HepG2 (cell line): ENCODE data around the gene SENP5. TPM values are rescaled to one million over a fixed set of nuclear protein-coding genes. Genes with fewer than 3 reads are reported as not detected.

Source experiments
- ATF7 ChIP-seq, 2 experiments: fragments of 450-650 bp in 1 of 2; sonication (generic) in 1 of 2; formaldehyde crosslinking in 1 of 2; IDR thresholded peaks; 2 replicates each; pipeline versions ENCODE4 v1.4.0 to v1.6.1; 2016 to 2020; ENCODE audit warnings: antibody characterized with exemption in 1 of 2, mild to moderate bottlenecking in 1 of 2, missing genetic modification reagents in 1 of 2
- CHCHD3 ChIP-seq: sonication (generic); formaldehyde crosslinking; IDR thresholded peaks from 2 replicates; pipeline ENCODE4 v1.8.0; 2022; ENCODE audit warnings: mild to moderate bottlenecking, missing genetic modification reagents, moderate library complexity
- DPF2 ChIP-seq: sonication (generic); formaldehyde crosslinking; IDR thresholded peaks from 2 replicates; pipeline ENCODE4 v1.4.0; 2020; ENCODE audit warnings: mild to moderate bottlenecking, low read depth, missing genetic modification reagents, borderline replicate concordance
- ELF4 ChIP-seq: sonication (generic); formaldehyde crosslinking; IDR thresholded peaks from 2 replicates; pipeline ENCODE4 v1.5.0; 2020; ENCODE audit warnings: missing genetic modification reagents, mild to moderate bottlenecking, moderate library complexity, borderline replicate concordance
- FIP1L1 ChIP-seq: fragments of 200-400 bp; formaldehyde crosslinking; IDR thresholded peaks from 2 replicates; pipeline ENCODE4 v1.6.1; 2018; ENCODE audit warnings: low read depth, mild to moderate bottlenecking, low read length, moderate library complexity, borderline replicate concordance; ENCODE audit not compliant: insufficient read depth
- HNRNPUL1 ChIP-seq: fragments of 200-400 bp; formaldehyde crosslinking; IDR thresholded peaks from 2 replicates; pipeline ENCODE4 v1.6.1; 2017; ENCODE audit warnings: low read depth, mild to moderate bottlenecking, low read length, moderate library complexity
- HOXA9 ChIP-seq: sonication (generic); formaldehyde crosslinking; IDR thresholded peaks from 2 replicates; pipeline ENCODE4 v1.8.1; 2022; ENCODE audit warnings: missing genetic modification reagents, mild to moderate bottlenecking, moderate library complexity, borderline replicate concordance
- KLF12 ChIP-seq: sonication (generic); formaldehyde crosslinking; IDR thresholded peaks from 2 replicates; pipeline ENCODE4 v1.4.0; 2020; ENCODE audit warnings: missing genetic modification reagents, borderline replicate concordance
- NR2F6 ChIP-seq, 2 experiments: IDR thresholded peaks; 2 replicates each; pipeline ENCODE4 v1.6.1; 2016; ENCODE audit warnings: antibody characterized with exemption in 1 of 2, mild to moderate bottlenecking in 1 of 2
- PAX8 ChIP-seq: sonication (generic); formaldehyde crosslinking; IDR thresholded peaks from 2 replicates; pipeline ENCODE4 v1.8.0; 2022; ENCODE audit warnings: mild to moderate bottlenecking, missing genetic modification reagents, borderline replicate concordance
- POLR2AphosphoS5 ChIP-seq: IDR thresholded peaks from 2 replicates; pipeline ENCODE4 v1.6.1; 2012; ENCODE audit warnings: low read depth, low read length
- RNF2 ChIP-seq: fragments of 450-650 bp; conservative IDR thresholded peaks from 2 replicates; pipeline ENCODE4 v1.6.1; 2016; ENCODE audit warnings: low read depth
- SAP130 ChIP-seq: IDR thresholded peaks from 2 replicates; pipeline ENCODE4 v1.6.1; 2016; ENCODE audit warnings: low read depth
- WIZ ChIP-seq: sonication (generic); formaldehyde crosslinking; IDR thresholded peaks from 2 replicates; pipeline ENCODE4 v1.5.1; 2020; ENCODE audit warnings: mild to moderate bottlenecking, missing genetic modification reagents
- ZNF124 ChIP-seq: sonication (generic); formaldehyde crosslinking; IDR thresholded peaks from 2 replicates; pipeline ENCODE4 v1.4.0; 2020; ENCODE audit warnings: missing genetic modification reagents
- ZNF75D ChIP-seq: sonication (generic); formaldehyde crosslinking; IDR thresholded peaks from 2 replicates; pipeline ENCODE4 v1.8.1; 2023; ENCODE audit warnings: missing genetic modification reagents, mild to moderate bottlenecking, borderline replicate concordance
- polyA plus RNA-seq, 8 experiments: library from polyadenylated mRNA; depleted of rRNA in 3 of 8; stranded (reverse) in 7 of 8; unstranded in 1 of 8; fragments of >200 nt; fragmentation: Illumina TruSeq in 4 of 8; extraction: Trizol in 4 of 8; gene quantifications; 2 replicates each; pipeline versions ENCODE4 v1.2.1 to v1.2.3, GENCODE V29; 2011 to 2016; ENCODE audit warnings: low read depth in 4 of 8, missing spikeins in 1 of 8, mixed read lengths in 1 of 8; ENCODE audit not compliant: insufficient read depth in 1 of 8
- total RNA-seq, 5 experiments: library from RNA; depleted of rRNA; stranded (reverse); fragments of >200 nt; fragmentation: Illumina TruSeq; extraction: Trizol; gene quantifications; 2 replicates each; pipeline ENCODE4 v1.2.3, GENCODE V29; 2016; ENCODE audit warnings: low read depth in 1 of 5
- TF ChIP-seq, protein P1 (sequence below): sonication (generic); formaldehyde crosslinking; IDR thresholded peaks from 2 replicates; pipeline ENCODE4 v1.9.0; 2021; ENCODE audit warnings: missing genetic modification reagents, mild to moderate bottlenecking, borderline replicate concordance
- TF ChIP-seq, protein P2 (sequence below): IDR thresholded peaks from 2 replicates; pipeline ENCODE4 v1.4.0; 2020; ENCODE audit warnings: mild to moderate bottlenecking, missing genetic modification reagents
- TF ChIP-seq, protein P3 (sequence below): sonication (generic); formaldehyde crosslinking; IDR thresholded peaks from 2 replicates; pipeline ENCODE4 v1.8.0; 2022; ENCODE audit warnings: mild to moderate bottlenecking, missing genetic modification reagents, borderline replicate concordance
- TF ChIP-seq, protein P4 (sequence below): sonication (generic); formaldehyde crosslinking; IDR thresholded peaks from 2 replicates; pipeline ENCODE4 v1.5.0; 2020; ENCODE audit warnings: missing genetic modification reagents

Gene SENP5
- total and polyA plus RNA-seq, 2 of the 13 experiments (the other 11 are each of a cell fraction or from before 2014, with no cell fraction given): 17.6 to 30.9 TPM

DNA sequence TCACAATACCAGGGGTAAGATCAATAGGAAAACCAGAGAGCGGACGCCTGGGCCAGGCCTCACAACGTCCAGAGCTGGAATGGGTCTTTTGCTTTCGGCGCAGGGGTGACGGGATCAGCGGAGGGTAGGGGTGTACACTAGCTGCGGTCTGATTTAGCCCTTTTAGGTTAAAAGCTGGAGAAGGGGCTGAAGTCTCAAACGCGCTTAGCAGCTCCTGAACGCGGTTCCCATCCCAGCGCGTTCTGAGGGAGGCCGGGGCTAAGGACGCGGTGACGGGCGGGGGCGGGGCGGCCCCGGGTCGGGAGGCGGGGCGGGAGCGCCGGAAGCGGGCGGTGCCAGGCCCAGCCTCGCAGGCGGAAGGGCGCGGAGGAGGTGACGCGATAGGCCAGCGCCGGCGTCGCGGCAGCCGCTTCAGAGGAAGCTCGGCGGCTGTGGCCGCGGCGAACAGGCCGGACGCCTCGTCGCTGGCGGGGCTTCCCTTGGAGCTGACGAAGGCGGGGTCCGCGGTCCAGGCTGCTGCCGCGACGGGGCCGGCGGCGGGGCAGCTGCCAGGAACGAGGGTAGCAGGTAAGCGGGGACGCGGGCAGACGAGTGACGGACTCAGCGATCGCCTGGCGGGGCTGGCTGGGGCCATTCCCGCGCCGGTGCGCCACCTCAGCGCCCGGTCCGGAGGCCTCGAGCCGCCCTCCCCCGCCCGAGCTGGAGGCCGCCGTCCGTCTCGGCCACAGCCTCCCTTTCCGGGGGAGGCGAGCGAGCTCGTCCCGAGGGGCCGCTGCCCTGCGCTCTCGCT lies at the start of gene SENP5 (continued):
- TF ChIP-seq, protein P1, sequence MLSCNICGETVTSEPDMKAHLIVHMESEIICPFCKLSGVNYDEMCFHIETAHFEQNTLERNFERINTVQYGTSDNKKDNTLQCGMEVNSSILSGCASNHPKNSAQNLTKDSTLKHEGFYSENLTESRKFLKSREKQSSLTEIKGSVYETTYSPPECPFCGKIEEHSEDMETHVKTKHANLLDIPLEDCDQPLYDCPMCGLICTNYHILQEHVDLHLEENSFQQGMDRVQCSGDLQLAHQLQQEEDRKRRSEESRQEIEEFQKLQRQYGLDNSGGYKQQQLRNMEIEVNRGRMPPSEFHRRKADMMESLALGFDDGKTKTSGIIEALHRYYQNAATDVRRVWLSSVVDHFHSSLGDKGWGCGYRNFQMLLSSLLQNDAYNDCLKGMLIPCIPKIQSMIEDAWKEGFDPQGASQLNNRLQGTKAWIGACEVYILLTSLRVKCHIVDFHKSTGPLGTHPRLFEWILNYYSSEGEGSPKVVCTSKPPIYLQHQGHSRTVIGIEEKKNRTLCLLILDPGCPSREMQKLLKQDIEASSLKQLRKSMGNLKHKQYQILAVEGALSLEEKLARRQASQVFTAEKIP (CRISPR knock-in tag): no peak
- TF ChIP-seq KLF12 (CRISPR knock-in tag) (no peak), SAP130 (CRISPR knock-in tag) (peak; percentile 93), DPF2 (no peak), POLR2AphosphoS5 (peak; percentile 93), RNF2 (no peak), HOXA9 (no peak), ZNF124 (no peak; the same call in 1 of the 2 replicates), ELF4 (no peak), PAX8 (no peak), HNRNPUL1 (no peak), FIP1L1 (no peak), WIZ (no peak), ATF7 (IDR thresholded peaks at IDR 0.05) (no peak), ATF7 (CRISPR knock-in tag; IDR thresholded peaks at IDR 0.05) (no peak), CHCHD3 (CRISPR knock-in tag) (0 out of 2 replicates have a peak, but pooled peaks have one; percentile 22), NR2F6 (IDR thresholded peaks at IDR 0.05) (no peak), NR2F6 (CRISPR knock-in tag; IDR thresholded peaks at IDR 0.05) (no peak), ZNF75D (CRISPR knock-in tag) (no peak)
- TF ChIP-seq, protein P2, sequence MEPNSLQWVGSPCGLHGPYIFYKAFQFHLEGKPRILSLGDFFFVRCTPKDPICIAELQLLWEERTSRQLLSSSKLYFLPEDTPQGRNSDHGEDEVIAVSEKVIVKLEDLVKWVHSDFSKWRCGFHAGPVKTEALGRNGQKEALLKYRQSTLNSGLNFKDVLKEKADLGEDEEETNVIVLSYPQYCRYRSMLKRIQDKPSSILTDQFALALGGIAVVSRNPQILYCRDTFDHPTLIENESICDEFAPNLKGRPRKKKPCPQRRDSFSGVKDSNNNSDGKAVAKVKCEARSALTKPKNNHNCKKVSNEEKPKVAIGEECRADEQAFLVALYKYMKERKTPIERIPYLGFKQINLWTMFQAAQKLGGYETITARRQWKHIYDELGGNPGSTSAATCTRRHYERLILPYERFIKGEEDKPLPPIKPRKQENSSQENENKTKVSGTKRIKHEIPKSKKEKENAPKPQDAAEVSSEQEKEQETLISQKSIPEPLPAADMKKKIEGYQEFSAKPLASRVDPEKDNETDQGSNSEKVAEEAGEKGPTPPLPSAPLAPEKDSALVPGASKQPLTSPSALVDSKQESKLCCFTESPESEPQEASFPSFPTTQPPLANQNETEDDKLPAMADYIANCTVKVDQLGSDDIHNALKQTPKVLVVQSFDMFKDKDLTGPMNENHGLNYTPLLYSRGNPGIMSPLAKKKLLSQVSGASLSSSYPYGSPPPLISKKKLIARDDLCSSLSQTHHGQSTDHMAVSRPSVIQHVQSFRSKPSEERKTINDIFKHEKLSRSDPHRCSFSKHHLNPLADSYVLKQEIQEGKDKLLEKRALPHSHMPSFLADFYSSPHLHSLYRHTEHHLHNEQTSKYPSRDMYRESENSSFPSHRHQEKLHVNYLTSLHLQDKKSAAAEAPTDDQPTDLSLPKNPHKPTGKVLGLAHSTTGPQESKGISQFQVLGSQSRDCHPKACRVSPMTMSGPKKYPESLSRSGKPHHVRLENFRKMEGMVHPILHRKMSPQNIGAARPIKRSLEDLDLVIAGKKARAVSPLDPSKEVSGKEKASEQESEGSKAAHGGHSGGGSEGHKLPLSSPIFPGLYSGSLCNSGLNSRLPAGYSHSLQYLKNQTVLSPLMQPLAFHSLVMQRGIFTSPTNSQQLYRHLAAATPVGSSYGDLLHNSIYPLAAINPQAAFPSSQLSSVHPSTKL (CRISPR knock-in tag): no peak
- TF ChIP-seq, protein P3, sequence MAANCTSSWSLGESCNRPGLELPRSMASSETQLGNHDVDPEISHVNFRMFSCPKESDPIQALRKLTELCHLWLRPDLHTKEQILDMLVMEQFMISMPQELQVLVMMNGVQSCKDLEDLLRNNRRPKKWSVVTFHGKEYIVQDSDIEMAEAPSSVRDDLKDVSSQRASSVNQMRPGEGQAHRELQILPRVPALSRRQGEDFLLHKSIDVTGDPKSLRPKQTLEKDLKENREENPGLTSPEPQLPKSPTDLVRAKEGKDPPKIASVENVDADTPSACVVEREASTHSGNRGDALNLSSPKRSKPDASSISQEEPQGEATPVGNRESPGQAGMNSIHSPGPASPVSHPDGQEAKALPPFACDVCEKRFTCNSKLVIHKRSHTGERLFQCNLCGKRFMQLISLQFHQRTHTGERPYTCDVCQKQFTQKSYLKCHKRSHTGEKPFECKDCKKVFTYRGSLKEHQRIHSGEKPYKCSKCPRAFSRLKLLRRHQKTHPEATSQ: no peak
- TF ChIP-seq, protein P4, sequence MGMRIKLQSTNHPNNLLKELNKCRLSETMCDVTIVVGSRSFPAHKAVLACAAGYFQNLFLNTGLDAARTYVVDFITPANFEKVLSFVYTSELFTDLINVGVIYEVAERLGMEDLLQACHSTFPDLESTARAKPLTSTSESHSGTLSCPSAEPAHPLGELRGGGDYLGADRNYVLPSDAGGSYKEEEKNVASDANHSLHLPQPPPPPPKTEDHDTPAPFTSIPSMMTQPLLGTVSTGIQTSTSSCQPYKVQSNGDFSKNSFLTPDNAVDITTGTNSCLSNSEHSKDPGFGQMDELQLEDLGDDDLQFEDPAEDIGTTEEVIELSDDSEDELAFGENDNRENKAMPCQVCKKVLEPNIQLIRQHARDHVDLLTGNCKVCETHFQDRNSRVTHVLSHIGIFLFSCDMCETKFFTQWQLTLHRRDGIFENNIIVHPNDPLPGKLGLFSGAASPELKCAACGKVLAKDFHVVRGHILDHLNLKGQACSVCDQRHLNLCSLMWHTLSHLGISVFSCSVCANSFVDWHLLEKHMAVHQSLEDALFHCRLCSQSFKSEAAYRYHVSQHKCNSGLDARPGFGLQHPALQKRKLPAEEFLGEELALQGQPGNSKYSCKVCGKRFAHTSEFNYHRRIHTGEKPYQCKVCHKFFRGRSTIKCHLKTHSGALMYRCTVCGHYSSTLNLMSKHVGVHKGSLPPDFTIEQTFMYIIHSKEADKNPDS (CRISPR knock-in tag): no peak
